IMR-90 (cell line): ENCODE data around the gene EXT2. TPM values are rescaled to one million over a fixed set of nuclear protein-coding genes. Genes with fewer than 3 reads are reported as not detected.
A peak's percentile ranks its signal among the peaks of the same experiment; 100 is the strongest.

ENCODE experiments used
- ATAC-seq: fragments of 200-7000 bp; cut with Tn5 transposase; 2 replicates; pipeline ENCODE4 v1.9.1; 2020; ENCODE audit warnings: low read depth, mild to moderate bottlenecking, moderate library complexity
- BruUV-seq: library from RNA; stranded (reverse); fragments of 400-500 nt; replicated peaks from 2 replicates; lab custom pipeline; 2021; lab: Mats Ljungman, UMichigan
- CTCF ChIA-PET: fragments of 300-600 bp; formaldehyde crosslinking; extraction: SDS; loops from one replicate; lab custom pipeline; 2021; ENCODE audit warnings: antibody characterized with exemption; lab: Yijun Ruan, JAX
- POLR2A ChIA-PET: fragments of 300-600 bp; sonication (Branson Sonifier 250); formaldehyde crosslinking; loops from one replicate; lab custom pipeline; 2022; ENCODE audit warnings: antibody characterized with exemption; ENCODE audit not compliant: unreplicated experiment; lab: Charles Lee
- DNase-seq: peaks from one replicate; pipeline ENCODE4 v3.0.0; 2013
- H2AFZ ChIP-seq: replicated peaks from 2 replicates; pipeline ENCODE3; 2013; ENCODE audit warnings: low read length, mild to moderate bottlenecking; ENCODE audit not compliant: poor library complexity
- H2AK5ac ChIP-seq: 2 replicates; pipeline ENCODE4 v1.6.1; 2013; ENCODE audit warnings: low read depth, low read length, inconsistent platforms
- H2AK9ac ChIP-seq: replicated peaks from 2 replicates; pipeline ENCODE3; 2013; ENCODE audit warnings: mild to moderate bottlenecking, low read depth, low read length, moderate library complexity; ENCODE audit not compliant: poor library complexity
- H2BK120ac ChIP-seq: 2 replicates; pipeline ENCODE4 v1.6.1; 2013; ENCODE audit warnings: low read depth, low read length, inconsistent platforms
- H2BK15ac ChIP-seq: 3 replicates; pipeline ENCODE4 v1.6.1; 2013; ENCODE audit warnings: low read depth, low read length, inconsistent platforms
- H2BK20ac ChIP-seq: 2 replicates; pipeline ENCODE4 v1.6.1; 2013; ENCODE audit warnings: low read depth, mild to moderate bottlenecking, inconsistent platforms, low read length, moderate library complexity
- H2BK5ac ChIP-seq: 2 replicates; pipeline ENCODE4 v1.6.1; 2013; ENCODE audit warnings: mild to moderate bottlenecking, low read depth, low read length, inconsistent platforms; ENCODE audit not compliant: poor library complexity, severe bottlenecking
- H3K14ac ChIP-seq: replicated peaks from 2 replicates; pipeline ENCODE4 v1.6.1; 2013; ENCODE audit warnings: low read depth, low read length, inconsistent platforms
- H3K18ac ChIP-seq: 2 replicates; pipeline ENCODE4 v1.6.1; 2013; ENCODE audit warnings: low read depth, low read length, control low read depth
- H3K23ac ChIP-seq: 2 replicates; pipeline ENCODE4 v1.6.1; 2013; ENCODE audit warnings: low read depth, low read length, inconsistent platforms
- H3K27ac ChIP-seq: 2 replicates; pipeline ENCODE4 v1.5.1; 2013; ENCODE audit warnings: mild to moderate bottlenecking, control low read depth, low read length; ENCODE audit not compliant: insufficient read depth
- H3K27me3 ChIP-seq: 2 replicates; pipeline ENCODE4 v1.6.1; 2013; ENCODE audit warnings: low read length; ENCODE audit not compliant: control insufficient read depth, insufficient read depth
- H3K36me3 ChIP-seq: 2 replicates; pipeline ENCODE4 v1.6.1; 2013; ENCODE audit warnings: low read length, mixed read lengths; ENCODE audit not compliant: control insufficient read depth, insufficient read depth
- H3K4ac ChIP-seq: 2 replicates; pipeline ENCODE4 v1.6.1; 2013; ENCODE audit warnings: low read depth, low read length, inconsistent platforms
- H3K4me1 ChIP-seq: 2 replicates; pipeline ENCODE4 v1.6.1; 2013; ENCODE audit warnings: low read length, mixed read lengths; ENCODE audit not compliant: control insufficient read depth, insufficient read depth
- H3K4me2 ChIP-seq: 2 replicates; pipeline ENCODE4 v1.6.1; 2013; ENCODE audit warnings: low read depth, mild to moderate bottlenecking, control low read depth, low read length, moderate library complexity
- H3K4me3 ChIP-seq: 2 replicates; pipeline ENCODE4 v1.5.1; 2013; ENCODE audit warnings: low read depth, mild to moderate bottlenecking, control low read depth, low read length, moderate library complexity; ENCODE audit not compliant: insufficient read depth
- H3K56ac ChIP-seq: 2 replicates; pipeline ENCODE4 v1.6.1; 2013; ENCODE audit warnings: low read length, inconsistent platforms; ENCODE audit not compliant: insufficient read depth; ENCODE audit errors: extremely low read depth
- H3K79me1 ChIP-seq, 2 experiments: 2 replicates each; pipeline ENCODE4 v1.6.1; 2013; ENCODE audit warnings: low read length in 2 of 2, inconsistent platforms in 1 of 2, low read depth in 1 of 2
- H3K9ac ChIP-seq: 2 replicates; pipeline ENCODE4 v1.6.1; 2013; ENCODE audit warnings: low read depth, low read length, control low read depth
- H3K9me1 ChIP-seq: 2 replicates; pipeline ENCODE4 v1.6.1; 2013; ENCODE audit warnings: low read length, inconsistent platforms; ENCODE audit not compliant: insufficient read depth
- H3K9me3 ChIP-seq: 2 replicates; pipeline ENCODE4 v1.6.1; 2013; ENCODE audit warnings: low read length; ENCODE audit not compliant: control insufficient read depth, insufficient read depth
- H4K20me1 ChIP-seq: 2 replicates; pipeline ENCODE4 v1.6.1; 2013; ENCODE audit warnings: low read length, inconsistent platforms; ENCODE audit not compliant: insufficient read depth
- H4K5ac ChIP-seq: 2 replicates; pipeline ENCODE4 v1.6.1; 2013; ENCODE audit warnings: mild to moderate bottlenecking, low read depth, low read length, control low read depth
- H4K8ac ChIP-seq, 2 experiments: 2 replicates each; pipeline ENCODE4 v1.6.1; 2013; ENCODE audit warnings: low read depth in 2 of 2, low read length in 2 of 2, control low read depth in 1 of 2, inconsistent platforms in 1 of 2
- H4K91ac ChIP-seq: 2 replicates; pipeline ENCODE4 v1.6.1; 2013; ENCODE audit warnings: low read depth, low read length, inconsistent platforms; ENCODE audit not compliant: insufficient read depth
- BHLHE40 ChIP-seq: fragments of 150-350 bp; IDR thresholded peaks from 2 replicates; pipeline ENCODE4 v1.6.1; 2016; ENCODE audit warnings: mild to moderate bottlenecking, low read depth, low read length
- CHD1 ChIP-seq: IDR thresholded peaks from 2 replicates; pipeline ENCODE4 v1.6.1; 2012; ENCODE audit warnings: low read depth, low read length, improper control_type of control experiment
- FOS ChIP-seq: fragments of 150-350 bp; IDR thresholded peaks from 2 replicates; pipeline ENCODE4 v1.6.1; 2016; ENCODE audit warnings: low read depth, low read length
- MAFK ChIP-seq: IDR thresholded peaks from 2 replicates; pipeline ENCODE4 v1.6.1; 2012; ENCODE audit warnings: low read depth, low read length, improper control_type of control experiment
- MAZ ChIP-seq: IDR thresholded peaks from 2 replicates; pipeline ENCODE4 v1.6.1; 2012; ENCODE audit warnings: low read depth, mild to moderate bottlenecking, low read length, improper control_type of control experiment, moderate library complexity, borderline replicate concordance
- MXI1 ChIP-seq: IDR thresholded peaks from 2 replicates; pipeline ENCODE4 v1.6.1; 2012; ENCODE audit warnings: low read depth, mild to moderate bottlenecking, low read length, moderate library complexity, borderline replicate concordance
- NFE2L2 ChIP-seq: fragments of 150-350 bp; IDR thresholded peaks from 2 replicates; pipeline ENCODE4 v1.6.1; 2016; ENCODE audit warnings: low read depth, mild to moderate bottlenecking, low read length
- RAD21 ChIP-seq: IDR thresholded peaks from 2 replicates; pipeline ENCODE4 v1.6.1; 2012; ENCODE audit warnings: low read length, improper control_type of control experiment
- USF2 ChIP-seq: fragments of 150-350 bp; IDR thresholded peaks from 2 replicates; pipeline ENCODE4 v1.6.1; 2017; ENCODE audit warnings: mild to moderate bottlenecking, antibody characterized with exemption, low read length, low read depth
- WGBS, 2 experiments: methylation state at CpG; one replicate each; pipeline versions ENCODE4 v1.1.5 to v1.1.7; 2013; ENCODE audit warnings: missing lambda C conversion rate in 2 of 2; ENCODE audit not compliant: insufficient read length in 1 of 2; ENCODE audit errors: extremely low coverage in 2 of 2; 5-methylcytosine and 5-hydroxymethylcytosine counted together
- dilution Hi-C: fragments of 300-500 bp; cut with HindIII; formaldehyde crosslinking; loops from one replicate; pipeline ENCODE4 v1.14.3; 2018; ENCODE audit warnings: low sequenced_read_pairs; ENCODE audit not compliant: unreplicated experiment
- in situ Hi-C: fragments of 300-500 bp; cut with MboI; formaldehyde crosslinking; loops from 3 replicates; pipeline ENCODE4 v1.14.3; 2019; ENCODE audit warnings: low sequenced_read_pairs, inconsistent platforms, mixed read lengths
- intact Hi-C: fragments of 100-400 bp; cut with micrococcal nuclease; formaldehyde crosslinking; loops from 2 replicates; pipeline ENCODE4 v1.10.0; 2022
- polyA plus RNA-seq, 3 experiments: library from polyadenylated mRNA; depleted of rRNA; stranded (reverse); fragments of >200 nt; gene quantifications; 2 replicates each; pipeline ENCODE4 v1.2.3, GENCODE V29; 2012; ENCODE audit warnings: low replicate concordance in 1 of 3
- total RNA-seq: library from RNA; depleted of rRNA; stranded (reverse); fragments of >200 nt; gene quantifications from 2 replicates; pipeline ENCODE4 v1.2.3, GENCODE V29; 2012

Gene EXT2
- total and polyA plus RNA-seq, 2 of the 4 experiments (the other 2 are of a cell fraction): 75.0 to 85.3 TPM

- TF ChIP-seq FOS (no peak), MXI1 (no peak), BHLHE40 (no peak), MAFK (no peak), RAD21 (no peak), CHD1 (no peak), USF2 (no peak), NFE2L2 (no peak), MAZ (no peak)
- no peak overlapping the region for H3K56ac ChIP-seq
- intact Hi-C loops: no loop called here
- no peak overlapping the region for H3K4me2 ChIP-seq
- H3K14ac ChIP-seq: no peak overlapping the region
- ChIA-PET CTCF (no interaction called here), POLR2A (no interaction called here)
- H3K4ac ChIP-seq: no peak overlapping the region
- no peaks in the 10 kb centered on the region for H3K27me3 ChIP-seq
- H2AK5ac ChIP-seq: no peak overlapping the region
- no peak for ATAC-seq
- no peak overlapping the region for H4K5ac ChIP-seq
- H4K91ac ChIP-seq: no peak overlapping the region
- H3K9me3 ChIP-seq: no peaks in the 10 kb centered on the region
- 0 out of 2 replicates have a peak overlapping the region, but pooled peaks have one; percentile 9 for H3K23ac ChIP-seq
- H3K9me1 ChIP-seq: peaks cover 10% of the 10 kb centered on the region
- H4K20me1 ChIP-seq: peaks cover 22% of the 10 kb centered on the region
- H3K9ac ChIP-seq: no peak overlapping the region
- peaks cover 3 to 12% of the 10 kb centered on the region in 2 experiments; a peak in 3 of 4 replicates for H3K79me1 ChIP-seq
- H2BK20ac ChIP-seq: no peak overlapping the region
- DNase-seq: no peak
- no peak overlapping the region for H3K4me3 ChIP-seq
- H2BK5ac ChIP-seq: no peak overlapping the region
- peaks cover 20% of the 10 kb centered on the region for H3K36me3 ChIP-seq
- BruUV-seq: no TSS peak
- no peak overlapping the region for H2BK15ac ChIP-seq
- H3K18ac ChIP-seq: no peak overlapping the region
- in situ Hi-C loops: loop anchor here (25.0 kb wide), 1 partner anchor 799 kb away; no protein-coding TSS in a partner anchor
- dilution Hi-C loops: no loop called here
- H3K4me1 ChIP-seq: no peaks in the 10 kb centered on the region
- no peak overlapping the region for H2BK120ac ChIP-seq
- no peak overlapping the region for H2AK9ac ChIP-seq
- H4K8ac ChIP-seq: no peak overlapping the region
- 80% methylated on average over 1 of the region's 3 CpGs; no CpG with 5 or more reads in 1 of the 2 experiments for WGBS, 2 experiments
- no peak overlapping the region for H3K27ac ChIP-seq
- no peak overlapping the region for H2AFZ ChIP-seq
These were observed 18.1 kb downstream of the EXT2 start for GRCh38 chr11:44113572-44113971.
